Tongue (tissue), 2 donors: ENCODE measurements around the gene ABCA9. TPM values are rescaled to one million over a fixed set of nuclear protein-coding genes. Genes with fewer than 3 reads are reported as not detected.
"Not testable (repeated sequence)": the region's sequence is repeated elsewhere in the genome, so short reads cannot be mapped to it uniquely, and the experiment has no call there.

ENCODE experiments used
- DNase-seq: peaks from one replicate; pipeline ENCODE4 v3.0.0-alpha.2; 2015
- total RNA-seq: library from RNA; depleted of rRNA; stranded (reverse); fragments of >200 nt; gene quantifications from one replicate; pipeline ENCODE4 v1.2.3, GENCODE V29; 2014

Gene ABCA9
- total RNA-seq, 1 donor from 2014 or later, result 24.4 TPM

- no peak for DNase-seq
These were observed 18.4 kb downstream of the ABCA9 start for GRCh38 chr17:69042308-69042707.

DNA sequence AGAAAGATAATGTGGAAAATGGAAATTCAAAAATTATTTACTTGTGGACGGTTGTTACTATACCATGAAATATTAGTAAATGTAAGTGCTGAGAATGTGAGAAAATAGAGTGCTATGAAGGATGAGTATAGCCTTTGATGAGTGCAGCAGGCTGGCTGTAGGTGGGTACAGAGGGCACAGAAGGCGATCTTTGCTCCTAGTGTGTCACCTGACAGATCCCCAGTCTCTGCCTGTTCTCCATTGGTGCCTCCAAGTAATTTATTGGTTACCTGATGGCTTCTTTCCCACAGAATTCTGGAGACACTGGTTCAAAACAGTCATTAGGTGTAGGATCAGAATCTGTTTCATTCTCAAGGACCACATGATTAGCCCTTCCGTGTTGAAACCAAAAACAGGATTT, 28.9 kb downstream of the ABCA9 start:
- DNase-seq, result no peak

DNA sequence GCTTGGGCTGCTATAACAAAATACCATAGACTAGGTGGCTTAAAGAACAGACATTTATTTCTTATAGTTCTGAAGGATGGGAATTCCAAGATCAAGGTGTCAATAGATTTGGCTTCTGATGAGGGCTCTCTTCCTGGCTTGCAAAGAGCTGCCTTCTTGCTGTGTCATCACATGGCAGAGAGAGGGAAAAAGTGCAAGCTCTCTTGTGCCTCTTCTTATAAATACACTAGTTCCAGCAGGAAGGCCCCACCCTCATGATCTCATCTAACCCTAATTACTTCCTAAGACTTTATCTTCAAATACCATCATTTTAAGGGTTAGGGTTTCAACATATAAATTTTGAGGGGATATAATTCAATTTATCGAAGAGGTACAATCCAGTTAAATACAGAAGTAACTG, 30.6 kb downstream of the ABCA9 start:
- no peak for DNase-seq

GRCh38 chr17:69018687-69019086, 42.0 kb downstream of the ABCA9 start:
- DNase-seq, result no peak

DNA sequence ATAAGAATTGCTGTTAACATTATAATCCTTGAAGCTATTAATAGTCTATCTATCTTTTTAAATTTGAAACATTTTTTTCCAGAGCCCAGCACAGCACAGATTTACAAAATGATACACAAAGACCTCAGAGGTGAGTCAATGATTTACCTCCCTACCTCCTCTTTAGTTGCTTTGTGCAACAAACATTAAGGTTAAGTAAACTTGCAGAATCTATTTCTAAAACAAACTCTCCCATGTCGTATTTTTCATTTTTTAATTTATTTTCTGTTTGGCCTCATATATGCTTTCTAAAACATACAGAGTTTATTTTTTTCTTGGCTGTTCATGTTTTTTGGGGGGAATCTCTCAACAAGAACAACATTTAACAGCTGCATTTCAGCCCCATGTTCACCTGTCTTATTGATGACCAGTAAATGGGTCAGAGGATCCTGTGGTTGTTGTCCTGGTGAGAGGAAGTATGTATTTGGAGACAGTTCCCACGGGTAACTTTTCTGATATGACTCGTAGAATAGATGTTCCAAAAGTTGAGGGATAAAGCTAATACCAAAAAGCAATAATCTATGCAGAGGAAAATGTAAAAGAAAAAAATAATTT, 42.6 kb downstream of the ABCA9 start:
- no peak for DNase-seq

DNA sequence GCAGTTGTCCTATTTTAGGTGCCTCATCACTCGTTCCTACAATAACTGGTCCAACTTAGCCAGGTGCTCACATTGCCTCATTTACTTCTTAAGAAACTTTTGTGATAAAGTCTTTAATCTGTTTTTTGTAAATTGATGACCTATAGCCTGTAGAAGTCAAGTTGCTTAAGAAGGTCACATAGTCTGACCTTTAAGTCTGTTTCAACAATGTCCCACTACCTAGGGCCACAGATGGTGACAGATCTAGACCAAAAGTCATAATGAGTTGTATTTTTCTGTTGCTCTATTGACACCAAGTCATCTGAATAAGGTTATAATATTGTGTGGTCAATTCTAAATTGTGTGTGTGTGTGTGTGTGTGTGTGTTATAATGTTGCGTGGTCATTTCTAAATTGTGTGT, 45.1 kb downstream of the ABCA9 start:
- no peak for DNase-seq

GRCh38 chr17:69012895-69013805, 47.6 kb downstream of the ABCA9 start:
- no peak for DNase-seq

DNA sequence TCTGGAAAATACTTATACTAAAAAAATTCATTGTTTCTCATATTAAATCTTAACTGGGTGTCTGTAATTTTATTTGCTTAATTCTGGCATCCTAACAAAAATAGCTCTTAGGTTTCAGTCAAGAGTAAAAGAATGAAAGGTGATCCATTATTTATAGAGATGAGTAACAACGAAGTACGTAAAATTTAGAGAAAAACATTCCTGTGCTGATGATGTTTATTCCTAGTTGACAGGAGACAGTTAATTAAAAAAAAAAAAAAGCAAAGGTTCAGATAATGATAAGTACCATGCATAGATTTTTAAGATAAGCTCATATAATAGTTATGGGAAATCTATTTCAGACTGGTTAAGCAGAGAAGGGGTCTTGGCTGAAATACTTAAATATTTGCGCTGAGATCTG, 50.8 kb downstream of the ABCA9 start:
- DNase-seq, result no peak

DNA sequence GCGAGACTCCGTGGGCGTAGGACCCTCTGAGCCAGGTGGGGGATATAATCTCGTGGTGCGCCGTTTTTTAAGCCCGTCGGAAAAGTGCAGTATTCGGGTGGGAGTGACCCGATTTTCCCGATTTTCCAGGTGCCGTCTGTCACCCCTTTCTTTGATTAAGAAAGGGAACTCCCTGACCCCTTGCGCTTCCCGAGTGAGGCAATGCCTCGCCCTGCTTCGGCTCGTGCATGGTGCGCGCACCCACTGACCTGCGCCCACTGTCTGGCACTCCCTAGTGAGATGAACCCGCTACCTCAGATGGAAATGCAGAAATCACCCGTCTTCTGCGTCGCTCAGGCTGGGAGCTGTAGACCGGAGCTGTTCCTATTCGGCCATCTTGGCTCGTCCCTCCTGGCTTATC, 56.0 kb downstream of the ABCA9 start:
- DNase-seq, result not testable (repeated sequence)

- not testable (repeated sequence) for DNase-seq
These were observed 61.0 kb downstream of the ABCA9 start for GRCh38 chr17:68999743-69000142.

DNA sequence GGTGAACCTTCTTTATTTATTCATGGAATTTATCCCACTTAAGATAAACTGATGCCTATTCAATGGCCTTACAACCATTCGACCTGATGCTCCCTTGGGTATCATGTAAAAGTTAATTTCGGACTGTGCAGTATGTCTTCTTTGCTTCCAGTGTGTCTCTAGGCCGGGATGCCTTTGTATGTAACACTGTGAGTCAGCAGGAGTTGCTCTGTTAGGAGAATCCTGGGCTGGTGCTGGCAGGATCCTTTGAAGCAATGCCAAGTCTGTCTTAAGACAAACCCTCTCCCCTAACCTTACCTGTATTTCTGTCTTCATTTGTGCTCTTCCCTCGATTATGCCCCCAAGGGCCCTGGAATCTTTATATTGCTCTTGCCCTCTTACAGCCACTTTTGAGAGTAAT, 67.6 kb downstream of the ABCA9 start:
- DNase-seq, result no peak

DNA sequence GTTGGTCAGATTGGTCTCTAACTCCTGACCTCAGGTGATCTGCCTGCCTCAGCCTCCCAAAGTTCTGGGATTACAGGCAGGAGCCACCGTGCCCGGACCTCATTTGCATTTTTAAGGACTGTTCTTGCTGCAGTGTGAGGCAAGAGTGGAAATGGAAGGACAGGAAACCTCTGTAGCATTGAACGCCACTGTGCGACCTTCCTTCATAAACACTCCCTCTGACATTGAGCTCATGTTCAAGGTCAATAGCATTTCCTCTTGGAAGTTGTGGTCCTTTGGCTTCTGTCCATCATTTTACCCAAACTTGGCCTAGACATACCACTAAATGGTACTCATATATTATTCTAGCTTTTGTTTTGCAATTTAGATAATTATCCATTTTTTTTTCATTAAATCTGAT, 72.8 kb downstream of the ABCA9 start:
- DNase-seq, result no peak

GRCh38 chr17:68981288-68981687, 79.4 kb downstream of the ABCA9 start:
- no peak for DNase-seq

GRCh38 chr17:68973098-68973846, 87.5 kb downstream of the ABCA9 start:
- DNase-seq, result no peak

DNA sequence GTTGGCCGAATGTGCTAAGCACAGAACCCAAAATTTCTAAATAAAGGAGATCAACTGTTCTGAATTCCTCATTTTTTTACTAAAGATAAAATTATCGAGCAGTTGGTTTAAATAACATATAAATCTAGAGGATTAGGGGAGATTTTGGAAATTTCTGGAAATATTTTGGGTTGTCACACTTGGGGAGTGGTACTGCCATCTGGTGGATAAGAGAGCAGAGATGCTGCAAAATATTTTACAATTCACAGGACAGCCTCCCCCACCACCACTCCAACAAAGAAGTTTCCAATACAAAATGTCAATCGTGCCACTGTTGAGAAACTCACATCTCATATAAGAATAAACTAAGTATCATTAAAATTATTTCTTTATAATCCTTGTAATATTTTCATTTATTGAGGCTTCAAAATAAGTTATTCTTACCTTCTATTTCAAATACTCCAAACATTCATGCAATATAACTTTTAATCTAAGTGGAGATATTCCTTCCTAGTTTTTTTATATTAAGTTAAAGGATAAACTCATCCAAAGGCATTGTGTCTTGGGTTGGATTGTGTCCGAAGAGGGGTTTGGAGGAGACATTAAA, 88.5 kb downstream of the ABCA9 start:
- DNase-seq, result peak; percentile 69

DNA sequence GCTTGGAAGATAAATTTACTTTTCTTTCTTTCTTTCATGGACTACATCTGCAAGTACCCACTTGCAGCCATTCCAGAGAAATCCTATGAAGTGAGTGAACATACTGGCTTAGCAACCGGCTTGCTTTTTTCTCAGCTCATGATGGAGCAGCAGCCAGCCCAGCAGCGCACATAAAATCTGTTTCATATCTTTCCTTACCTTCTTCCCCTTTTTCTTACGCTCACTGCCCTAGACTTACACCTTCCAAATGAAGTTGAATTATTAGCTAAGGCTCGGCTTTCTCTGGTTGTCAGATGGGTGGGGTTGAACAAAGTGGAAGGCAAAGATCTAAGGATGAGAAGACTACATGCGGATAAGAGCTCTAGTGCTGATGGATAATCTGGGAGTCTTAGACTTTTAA, 91.6 kb downstream of the ABCA9 start:
- DNase-seq, result no peak

DNA sequence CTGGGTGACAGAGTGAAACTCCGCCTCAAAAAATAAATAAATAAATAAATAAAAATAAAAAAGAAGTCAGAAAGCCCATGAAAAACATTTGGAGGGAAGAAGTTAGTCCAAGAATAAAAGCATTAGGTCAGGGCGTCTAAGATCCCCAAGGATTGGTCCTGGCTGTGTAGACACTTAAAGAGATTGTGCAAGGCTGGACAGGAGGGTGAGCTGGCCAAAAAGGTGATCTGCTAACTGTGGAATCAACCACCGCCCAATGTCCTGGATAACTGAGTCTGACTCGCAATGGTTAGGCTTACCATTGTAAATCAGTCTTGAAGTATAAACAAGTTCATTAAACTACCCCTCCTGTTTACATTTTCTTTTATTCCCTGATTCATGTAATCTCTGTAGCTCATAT, 96.8 kb downstream of the ABCA9 start:
- DNase-seq, result no peak

GRCh38 chr17:68961214-68961882, 99.4 kb downstream of the ABCA9 start:
- peak; percentile 32 for DNase-seq

DNA sequence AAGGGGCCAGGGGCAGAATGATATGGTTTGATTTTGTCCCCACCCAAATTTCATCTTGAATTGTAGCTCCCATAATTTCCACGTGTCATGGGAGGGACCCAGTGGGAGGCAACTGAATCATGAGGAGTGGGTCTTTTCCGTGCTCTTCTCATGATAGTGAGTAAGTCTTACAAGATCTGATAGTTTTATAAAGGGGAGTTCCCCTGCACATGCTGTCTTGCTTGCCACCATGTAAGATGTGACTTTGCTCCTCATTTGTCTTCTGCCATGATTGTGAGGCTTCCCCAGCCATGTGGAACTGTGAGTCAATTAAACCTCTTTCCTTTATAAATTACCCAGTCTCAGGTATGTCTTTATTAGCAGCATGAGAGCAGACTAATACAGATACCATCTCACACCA, 101.6 kb downstream of the ABCA9 start:
- not testable (repeated sequence) for DNase-seq

GRCh38 chr17:68957944-68958343, 102.8 kb downstream of the ABCA9 start:
- DNase-seq, result no peak

DNA sequence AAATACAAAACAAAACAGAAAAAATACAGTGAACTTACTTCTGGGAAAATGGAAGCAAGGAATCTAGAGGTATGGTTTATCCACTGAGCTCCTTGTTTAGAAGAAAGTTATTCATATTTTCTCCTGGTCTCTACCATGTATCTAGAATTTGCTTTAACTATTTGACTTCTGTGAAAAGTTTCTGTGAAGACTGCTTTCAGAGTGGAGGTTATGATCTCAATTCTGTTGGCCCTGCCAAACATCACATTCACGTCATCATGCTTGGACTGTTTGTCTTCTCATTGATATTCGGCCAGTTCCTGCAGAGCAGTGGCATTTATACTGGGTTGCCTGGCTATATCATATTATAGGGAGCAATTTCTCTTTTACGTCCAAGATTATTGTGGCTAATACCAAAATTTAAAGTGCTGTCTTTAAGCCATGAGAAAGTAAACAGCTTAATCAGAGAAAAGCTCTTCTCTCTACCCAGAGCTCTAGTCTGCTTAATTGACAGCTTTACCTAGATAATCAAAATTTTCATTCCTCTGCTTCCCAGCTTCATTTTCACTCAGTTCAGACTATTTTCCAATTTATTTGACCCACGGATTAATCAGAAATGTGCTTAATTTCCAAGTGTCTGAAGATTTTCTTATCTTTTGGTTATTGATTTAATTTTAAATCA, 105.4 kb downstream of the ABCA9 start, which contains the start of gene ABCA8:
Gene ABCA8 (minus strand): TSS at position 212 of the 661 bp plus-strand sequence. CDS start 13,358 bp downstream, outside the sequence.
- DNase-seq, result peak; percentile 13
